DND-41 (cell line): ENCODE data around the gene TJP3.

Experiments used
- ATAC-seq: fragments of 200-7000 bp; cut with Tn5 transposase; 3 replicates; pipeline ENCODE4 v1.9.1; 2021; ENCODE audit warnings: low read depth; ENCODE audit not compliant: insufficient read depth
- DNase-seq: peaks from one replicate; pipeline ENCODE4 v3.0.0-alpha.2; 2020
- H2AFZ ChIP-seq: 2 replicates; pipeline ENCODE4 v1.6.0; 2012; ENCODE audit warnings: low read depth, low read length
- H3K27ac ChIP-seq: 2 replicates; pipeline ENCODE4 v1.5.1; 2012; ENCODE audit warnings: low read length, inconsistent platforms
- H3K27me3 ChIP-seq: fragments of 200-600 bp; sonication (generic); 2 replicates; pipeline ENCODE4 v1.6.0; 2012; ENCODE audit warnings: low read length, mild to moderate bottlenecking, inconsistent platforms; ENCODE audit not compliant: insufficient read depth, poor library complexity
- H3K36me3 ChIP-seq: 2 replicates; pipeline ENCODE4 v1.5.1; 2012; ENCODE audit warnings: low read length, inconsistent platforms; ENCODE audit not compliant: insufficient read depth
- H3K4me1 ChIP-seq: 2 replicates; pipeline ENCODE4 v1.5.1; 2012; ENCODE audit warnings: mild to moderate bottlenecking, low read length; ENCODE audit not compliant: insufficient read depth
- H3K4me2 ChIP-seq: 2 replicates; pipeline ENCODE4 v1.6.0; 2012; ENCODE audit warnings: mild to moderate bottlenecking, moderate library complexity, low read length, inconsistent platforms; ENCODE audit not compliant: insufficient read depth
- H3K4me3 ChIP-seq, 2 experiments: fragments of 200-600 bp in 1 of 2; shearing (Covaris generic) in 1 of 2; 2 replicates each; pipeline ENCODE4 v1.5.1; 2012 to 2016; ENCODE audit warnings: inconsistent platforms in 2 of 2, low read length in 2 of 2, mild to moderate bottlenecking in 2 of 2, low read depth in 1 of 2, moderate library complexity in 1 of 2
- H3K79me2 ChIP-seq: 2 replicates; pipeline ENCODE4 v1.6.0; 2012; ENCODE audit warnings: low read length, inconsistent platforms; ENCODE audit not compliant: insufficient read depth
- H3K9ac ChIP-seq: 2 replicates; pipeline ENCODE4 v1.6.0; 2012; ENCODE audit warnings: low read depth, mild to moderate bottlenecking, inconsistent platforms, low read length, moderate library complexity
- H3K9me3 ChIP-seq: 2 replicates; pipeline ENCODE4 v1.5.1; 2012; ENCODE audit warnings: low read length, moderate library complexity, mild to moderate bottlenecking, inconsistent platforms; ENCODE audit not compliant: insufficient read depth, severe bottlenecking
- H4K20me1 ChIP-seq: 2 replicates; pipeline ENCODE4 v1.6.0; 2012; ENCODE audit warnings: low read length; ENCODE audit not compliant: insufficient read depth
- CTCF ChIP-seq: IDR thresholded peaks from 2 replicates; pipeline ENCODE4 v1.5.1; 2012; ENCODE audit warnings: borderline replicate concordance, low read length, moderate library complexity, mild to moderate bottlenecking; ENCODE audit not compliant: poor library complexity, severe bottlenecking; ENCODE audit errors: extremely low read depth
- EZH2 ChIP-seq: IDR thresholded peaks from 3 replicates; pipeline ENCODE4 v1.6.1; 2012; ENCODE audit warnings: borderline replicate concordance, low read depth, mild to moderate bottlenecking, moderate library complexity, low read length, inconsistent platforms; ENCODE audit not compliant: severe bottlenecking

The TJP3 gene

GRCh38 chr19:3691372-3691716 is 16.8 kb upstream of the TJP3 start:
- no peaks in the 10 kb centered on the region for H3K27me3 ChIP-seq
- no peak for ATAC-seq
- H4K20me1 ChIP-seq = peaks cover 64% of the 10 kb centered on the region
- H2AFZ ChIP-seq = no peak overlapping the region
- H3K9me3 ChIP-seq = no peaks in the 10 kb centered on the region
- TF ChIP-seq EZH2 (no peak), CTCF (no peak)
- H3K4me3 ChIP-seq = no peak overlapping the region
- no peak overlapping the region for H3K27ac ChIP-seq
- H3K36me3 ChIP-seq = peaks cover 5% of the 10 kb centered on the region; the same call in 1 of the 2 replicates
- H3K4me2 ChIP-seq = no peak overlapping the region
- no peak for DNase-seq
- no peak overlapping the region for H3K9ac ChIP-seq
- peaks cover 77% of the 10 kb centered on the region for H3K79me2 ChIP-seq
- H3K4me1 ChIP-seq = 0 out of 2 replicates have a peak, but pooled peaks cover 3% of the 10 kb centered on the region

- Histone ChIP-seq H3K4me3 (no peak overlapping the region), H3K27me3 (no peaks in the 10 kb centered on the region), H3K4me2 (no peak overlapping the region), H3K9ac (no peak overlapping the region), H3K36me3 (peaks cover 5% of the 10 kb centered on the region; the same call in 1 of the 2 replicates), H3K79me2 (peaks cover 80% of the 10 kb centered on the region), H4K20me1 (peaks cover 66% of the 10 kb centered on the region), H3K27ac (no peak overlapping the region), H2AFZ (no peak overlapping the region), H3K4me1 (0 out of 2 replicates have a peak, but pooled peaks cover 3% of the 10 kb centered on the region), H3K9me3 (no peaks in the 10 kb centered on the region)
- DNase-seq (no peak), ATAC-seq (no peak)
- TF ChIP-seq EZH2 (no peak), CTCF (no peak)
These were observed 16.5 kb upstream of the TJP3 start for GRCh38 chr19:3691726-3692125.

GRCh38 chr19:3692141-3693024 is 15.8 kb upstream of the TJP3 start:
- Histone ChIP-seq H3K9ac (no peak overlapping the region), H3K36me3 (peaks cover 5% of the 10 kb centered on the region; the same call in 1 of the 2 replicates), H3K27me3 (no peaks in the 10 kb centered on the region), H3K4me1 (0 out of 2 replicates have a peak, but pooled peaks cover 5% of the 10 kb centered on the region), H3K9me3 (no peaks in the 10 kb centered on the region), H3K79me2 (peaks cover 80% of the 10 kb centered on the region), H3K4me2 (no peak overlapping the region), H4K20me1 (peaks cover 71% of the 10 kb centered on the region), H2AFZ (no peak overlapping the region), H3K4me3 (no peak overlapping the region), H3K27ac (no peak overlapping the region)
- peak; percentile 52 for DNase-seq
- ATAC-seq = peak; percentile 69; the same call in 2 of the 3 replicates
- no peak for TF ChIP-seq EZH2
- peak; percentile 71 for TF ChIP-seq CTCF
